Hepatocyte (in vitro differentiated cells): ENCODE measurements around the gene TSR2. TPM values are rescaled to one million over a fixed set of nuclear protein-coding genes. Genes with fewer than 3 reads are reported as not detected.

ENCODE experiments used
- DNase-seq: peaks from one replicate; pipeline ENCODE4 v3.0.0-alpha.2; 2016; ENCODE audit warnings: low spot score
- H2AFZ ChIP-seq: fragments of 200-600 bp; sonication (generic); 2 replicates; pipeline ENCODE4 v1.6.0; 2016; ENCODE audit warnings: antibody characterized with exemption, mild to moderate bottlenecking
- H3K27ac ChIP-seq: fragments of 200-600 bp; sonication (generic); 2 replicates; pipeline ENCODE4 v1.5.1; 2016; ENCODE audit warnings: mild to moderate bottlenecking
- H3K27me3 ChIP-seq: fragments of 200-600 bp; sonication (generic); 2 replicates; pipeline ENCODE4 v1.6.1; 2016
- H3K36me3 ChIP-seq: fragments of 200-600 bp; sonication (generic); replicated peaks from 2 replicates; pipeline ENCODE4 v1.5.1; 2016; ENCODE audit warnings: low read depth; ENCODE audit not compliant: insufficient read depth
- H3K4me1 ChIP-seq: fragments of 200-600 bp; sonication (generic); 2 replicates; pipeline ENCODE4 v1.5.1; 2016; ENCODE audit warnings: mild to moderate bottlenecking, moderate library complexity; ENCODE audit not compliant: insufficient read depth
- H3K4me2 ChIP-seq: fragments of 200-600 bp; sonication (generic); 2 replicates; pipeline ENCODE4 v1.6.0; 2016
- H3K4me3 ChIP-seq: fragments of 200-600 bp; sonication (generic); 2 replicates; pipeline ENCODE4 v1.5.1; 2016; ENCODE audit warnings: mild to moderate bottlenecking
- H3K79me2 ChIP-seq: fragments of 200-600 bp; sonication (generic); 2 replicates; pipeline ENCODE4 v1.6.0; 2017; ENCODE audit warnings: mild to moderate bottlenecking
- H3K9me2 ChIP-seq: fragments of 200-600 bp; sonication (generic); replicated peaks from 2 replicates; pipeline ENCODE4 v1.6.0; 2017; ENCODE audit warnings: mild to moderate bottlenecking; ENCODE audit not compliant: insufficient read depth
- H3K9me3 ChIP-seq: fragments of 200-600 bp; sonication (generic); 2 replicates; pipeline ENCODE4 v1.5.1; 2016; ENCODE audit warnings: low read depth, mild to moderate bottlenecking
- H4K20me1 ChIP-seq: fragments of 200-600 bp; sonication (generic); 2 replicates; pipeline ENCODE4 v1.6.0; 2016; ENCODE audit warnings: mild to moderate bottlenecking; ENCODE audit not compliant: insufficient read depth, poor library complexity, severe bottlenecking
- CTCF ChIP-seq: fragments of 200-600 bp; sonication (generic); IDR thresholded peaks from 2 replicates; pipeline ENCODE4 v1.5.1; 2016; ENCODE audit warnings: antibody characterized with exemption, mild to moderate bottlenecking; ENCODE audit not compliant: poor library complexity
- EZH2 ChIP-seq: fragments of 200-600 bp; sonication (generic); IDR thresholded peaks from 2 replicates; pipeline ENCODE4 v1.6.1; 2016; ENCODE audit warnings: antibody characterized with exemption, mild to moderate bottlenecking, borderline replicate concordance
- EZH2phosphoT487 ChIP-seq: fragments of 200-600 bp; sonication (generic); IDR thresholded peaks from one replicate; pipeline ENCODE4 v1.6.1; 2018; ENCODE audit warnings: antibody characterized with exemption, mild to moderate bottlenecking, low read depth, moderate library complexity; ENCODE audit not compliant: unreplicated experiment, severe bottlenecking
- WGBS: methylation state at CpG from one replicate; pipeline ENCODE4 v1.1.6; 2016; ENCODE audit warnings: low lambda C conversion rate; ENCODE audit errors: missing lambda C conversion rate; 5-methylcytosine and 5-hydroxymethylcytosine counted together
- polyA plus RNA-seq: library from polyadenylated mRNA; unstranded; fragments of >200 nt; fragmentation: Nextera tagmentation; extraction: Ambion mirVana; gene quantifications from 2 replicates; pipeline ENCODE4 v1.2.1, GENCODE V29; 2016
- total RNA-seq: library from RNA; depleted of rRNA; stranded (reverse); fragments of >200 nt; gene quantifications from 2 replicates; pipeline ENCODE4 v1.2.3, GENCODE V29; 2014

TSR2 gene
- total and polyA plus RNA-seq, 2 experiments from 2014 or later = 18.9 to 58.4 TPM

DNA sequence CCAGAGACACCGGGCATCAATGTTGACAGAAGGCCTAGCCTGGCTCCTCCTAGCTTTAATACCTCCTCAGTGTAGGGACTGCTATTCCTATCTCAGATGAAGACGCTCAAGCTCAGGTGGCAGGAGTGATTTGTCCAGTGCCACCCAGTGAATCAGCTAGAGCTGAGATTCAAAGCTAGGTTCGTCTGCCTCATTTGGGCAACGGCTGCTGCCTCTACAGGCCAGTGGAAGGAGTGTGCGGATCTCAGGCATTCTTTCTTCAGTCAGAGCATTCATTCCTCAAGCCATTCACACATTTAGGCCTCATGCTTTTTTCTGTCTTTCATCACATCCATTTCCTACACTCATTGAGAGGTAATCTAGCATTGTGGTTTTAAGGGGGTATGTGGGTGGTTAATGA is 7.3 kb downstream of the TSR2 start:
- no peaks in the 10 kb centered on the region for H3K9me3 ChIP-seq
- H3K27ac ChIP-seq = no peak overlapping the region
- TF ChIP-seq EZH2 = no peak
- TF ChIP-seq CTCF = peak; percentile 14
- no peak for TF ChIP-seq EZH2phosphoT487
- H3K79me2 ChIP-seq = no peaks in the 10 kb centered on the region
- WGBS = 79% methylated on average over 5 of the region's 5 CpGs
- no peaks in the 10 kb centered on the region for H3K9me2 ChIP-seq
- no peak overlapping the region for H3K4me3 ChIP-seq
- no peaks in the 10 kb centered on the region for H4K20me1 ChIP-seq
- H3K36me3 ChIP-seq = no peaks in the 10 kb centered on the region
- H3K27me3 ChIP-seq = no peaks in the 10 kb centered on the region
- no peak overlapping the region for H2AFZ ChIP-seq
- no peak overlapping the region for H3K4me2 ChIP-seq
- peak; percentile 13 for DNase-seq
- H3K4me1 ChIP-seq = no peaks in the 10 kb centered on the region

GRCh38 chrX:54449929-54450328 is 9.7 kb downstream of the TSR2 start:
- H2AFZ ChIP-seq = no peak overlapping the region
- TF ChIP-seq CTCF (no peak), EZH2 (no peak), EZH2phosphoT487 (no peak)
- no peak overlapping the region for H3K4me2 ChIP-seq
- H3K27me3 ChIP-seq = no peaks in the 10 kb centered on the region
- no peaks in the 10 kb centered on the region for H3K79me2 ChIP-seq
- H4K20me1 ChIP-seq = no peaks in the 10 kb centered on the region
- H3K9me2 ChIP-seq = no peaks in the 10 kb centered on the region
- DNase-seq = no peak
- H3K4me1 ChIP-seq = no peaks in the 10 kb centered on the region
- no peak overlapping the region for H3K27ac ChIP-seq
- no peaks in the 10 kb centered on the region for H3K9me3 ChIP-seq
- H3K4me3 ChIP-seq = no peak overlapping the region
- H3K36me3 ChIP-seq = no peaks in the 10 kb centered on the region

DNA sequence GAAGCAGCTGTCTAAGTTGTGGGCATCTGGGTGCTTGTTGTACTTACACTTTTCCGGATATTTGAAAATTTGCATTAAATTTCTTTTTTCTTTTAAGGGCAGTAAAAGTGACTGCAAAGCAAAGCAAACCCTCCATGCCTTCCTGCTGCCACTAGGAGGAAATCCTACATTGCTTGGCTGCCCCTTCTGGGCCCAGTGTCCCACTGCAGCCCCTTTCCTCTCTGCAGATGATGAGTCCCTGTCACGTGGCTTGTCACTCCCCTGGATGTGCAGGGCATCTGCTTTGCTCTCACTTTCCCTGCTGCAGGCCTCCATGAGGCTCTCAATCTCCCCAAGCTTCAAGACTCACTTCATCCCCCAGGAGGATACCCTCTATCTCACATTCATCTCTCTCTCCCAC is 12.7 kb downstream of the TSR2 start:
- no peaks in the 10 kb centered on the region for H3K9me3 ChIP-seq
- DNase-seq = peak; percentile 25
- 68% methylated on average over 2 of the region's 2 CpGs for WGBS

More for the DNA sequence above, 12.7 kb downstream of the TSR2 start:
- H3K4me2 ChIP-seq = no peak overlapping the region
- H2AFZ ChIP-seq = no peak overlapping the region
- TF ChIP-seq EZH2phosphoT487 (no peak), CTCF (peak; percentile 23)
- no peaks in the 10 kb centered on the region for H3K36me3 ChIP-seq
- H3K4me3 ChIP-seq = no peak overlapping the region
- no peaks in the 10 kb centered on the region for H3K27me3 ChIP-seq
- no peaks in the 10 kb centered on the region for H3K4me1 ChIP-seq
- no peak overlapping the region for H3K27ac ChIP-seq
- H4K20me1 ChIP-seq = no peaks in the 10 kb centered on the region
- no peaks in the 10 kb centered on the region for H3K79me2 ChIP-seq
- no peaks in the 10 kb centered on the region for H3K9me2 ChIP-seq
